HG02973 (cell line): ENCODE results near the gene SNX25.
A peak's percentile ranks its signal among the peaks of the same experiment; 100 is the strongest.
"Not testable (repeated sequence)": the region's sequence is repeated elsewhere in the genome, so short reads cannot be mapped to it uniquely, and the experiment has no call there.

Experiments used
- ATAC-seq: cut with Tn5 transposase; IDR thresholded peaks from one replicate; pipeline ENCODE4 v1.9.1; 2021; ENCODE audit warnings: moderate library complexity; ENCODE audit not compliant: unreplicated experiment

The SNX25 gene

DNA sequence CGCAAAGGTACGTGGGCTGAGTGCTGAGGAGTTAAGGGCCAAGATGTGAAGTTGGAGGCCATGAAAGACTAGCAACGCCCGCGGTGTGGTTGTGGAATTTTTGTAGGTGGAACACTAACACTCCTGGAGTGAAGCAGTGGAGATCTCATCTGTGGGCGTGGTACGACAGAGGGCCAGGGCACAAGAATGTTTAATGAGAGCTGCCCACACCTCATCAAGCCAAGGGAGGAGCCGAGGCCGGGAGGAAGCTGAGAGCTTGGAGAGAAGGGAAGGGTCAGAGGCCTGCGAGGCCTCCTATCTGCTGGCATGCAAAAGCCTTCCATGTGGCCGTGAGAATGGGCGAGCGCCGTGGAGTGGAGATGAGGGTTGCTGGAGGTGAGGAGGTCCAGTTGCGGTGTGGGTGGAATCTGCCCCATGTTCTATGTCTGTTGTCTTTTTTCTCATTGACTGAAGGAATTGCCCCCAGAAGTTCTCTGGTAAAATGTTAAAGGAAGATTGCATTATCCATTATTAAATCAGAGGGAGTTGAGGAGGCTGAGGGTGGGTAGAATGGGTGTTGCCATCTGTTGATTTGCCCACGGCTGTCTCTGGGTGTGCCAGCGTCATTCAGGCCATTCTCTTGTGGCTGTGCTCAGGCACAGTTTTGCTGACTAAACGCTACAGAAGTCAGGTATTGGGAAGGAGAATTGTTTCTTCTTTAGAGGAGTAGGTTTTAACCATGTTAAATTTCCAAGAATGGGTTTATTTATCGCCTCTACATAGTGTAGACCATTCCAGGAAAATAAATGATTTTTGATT, 19.8 kb downstream of the SNX25 start:
- no peak for ATAC-seq

DNA sequence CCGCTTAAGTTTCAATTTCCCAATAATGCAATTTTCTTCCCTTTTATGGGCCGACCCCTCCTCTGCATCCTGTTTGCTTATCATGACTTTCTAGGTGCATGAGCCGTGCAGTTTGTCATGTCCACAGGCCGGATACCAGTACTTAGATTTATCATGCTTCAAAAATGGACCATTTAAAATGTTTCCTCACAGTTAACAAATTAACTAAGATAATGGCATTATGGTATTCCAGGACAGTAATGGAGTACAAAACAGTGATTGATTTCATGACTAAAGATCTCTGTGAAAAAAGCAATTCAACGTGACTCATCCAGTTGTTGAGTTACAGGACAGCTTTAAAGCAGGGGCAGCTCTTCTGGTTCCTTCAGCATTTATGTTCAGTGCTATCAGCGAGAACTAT, 23.0 kb downstream of the SNX25 start:
- ATAC-seq, result no peak

DNA sequence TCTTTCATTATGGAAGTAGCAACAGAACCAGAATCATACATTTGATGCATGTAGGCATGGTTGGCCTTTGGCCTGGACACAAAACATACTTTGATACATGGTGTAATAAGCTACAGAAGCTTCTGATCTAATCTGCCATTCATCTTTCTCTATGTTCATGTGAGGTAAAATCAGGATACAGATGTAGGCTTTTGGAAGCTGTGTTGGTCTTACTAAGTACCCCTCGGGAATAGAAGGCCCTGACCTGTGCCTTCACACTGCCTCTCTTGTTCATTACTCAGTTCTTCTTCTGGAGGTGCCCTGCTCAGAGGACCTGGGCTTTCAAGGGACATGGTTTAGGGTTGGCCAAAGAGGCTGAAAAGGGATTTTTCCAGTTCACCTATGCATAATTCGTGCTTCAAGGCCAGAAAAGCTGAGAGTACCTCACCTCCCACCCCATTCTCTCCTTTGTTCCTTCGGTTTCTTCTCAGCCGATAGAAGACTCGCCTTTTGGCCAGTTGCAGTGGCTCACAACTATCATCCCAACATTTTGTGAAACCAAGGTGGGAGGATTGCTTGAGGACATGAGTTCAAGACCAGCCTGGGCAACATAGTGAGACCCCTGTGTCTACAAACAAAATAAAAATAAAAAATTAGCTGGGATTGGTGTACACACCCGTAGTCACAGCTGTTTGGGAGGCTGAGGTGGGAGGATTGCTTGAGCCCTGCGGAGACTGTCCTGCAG, 25.9 kb downstream of the SNX25 start:
- ATAC-seq, result no peak

DNA sequence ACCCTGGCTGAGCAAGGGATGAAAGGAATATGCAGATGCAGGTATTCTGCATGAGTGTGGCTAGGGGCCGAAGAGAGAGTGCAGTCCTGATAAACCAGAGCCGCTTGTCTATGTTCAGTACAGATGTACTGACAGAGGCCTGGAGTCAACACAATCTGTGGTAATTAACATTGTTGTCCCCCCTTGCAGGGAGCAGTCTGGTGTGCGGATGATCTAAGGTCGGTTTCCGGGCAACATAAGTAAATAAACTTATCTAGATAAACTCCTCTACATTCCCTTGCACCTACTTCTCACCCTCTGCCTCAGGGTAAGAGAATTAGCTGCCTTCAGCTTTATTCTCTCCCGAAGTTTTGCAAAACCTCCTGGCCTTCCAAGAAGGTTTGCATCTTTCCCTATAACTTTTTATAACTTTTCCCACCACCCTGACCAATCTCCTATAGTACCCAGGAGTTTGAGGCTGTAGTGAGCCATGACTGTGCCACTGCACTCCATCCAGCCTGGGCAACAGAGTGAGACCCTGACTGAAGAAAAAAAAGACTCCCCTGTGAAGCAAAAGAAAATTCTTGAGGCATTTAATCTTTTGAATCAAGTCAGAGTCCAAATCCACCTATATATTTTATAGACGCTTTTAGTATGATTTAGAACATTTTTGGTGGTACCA, 26.6 kb downstream of the SNX25 start:
- ATAC-seq, result no peak

DNA sequence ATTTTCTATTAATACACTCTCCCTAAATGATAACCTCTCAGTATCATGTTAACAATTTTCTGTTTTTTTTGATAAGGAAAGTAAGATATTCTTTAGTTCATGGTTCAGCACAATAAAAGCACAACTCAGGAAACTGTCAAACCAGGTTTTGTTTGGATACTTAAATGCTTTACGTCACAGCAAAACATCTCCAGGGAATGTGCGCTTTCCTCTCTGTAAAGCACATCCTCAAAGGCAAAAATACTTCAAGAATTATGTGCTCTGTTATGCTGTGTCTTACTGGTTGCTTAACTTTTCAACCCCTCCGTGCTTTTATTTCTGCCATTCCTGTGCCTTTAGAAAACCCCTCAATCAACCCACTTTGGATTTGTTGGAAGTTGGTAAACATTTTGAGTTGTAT, 27.8 kb downstream of the SNX25 start:
- ATAC-seq, result no peak

DNA sequence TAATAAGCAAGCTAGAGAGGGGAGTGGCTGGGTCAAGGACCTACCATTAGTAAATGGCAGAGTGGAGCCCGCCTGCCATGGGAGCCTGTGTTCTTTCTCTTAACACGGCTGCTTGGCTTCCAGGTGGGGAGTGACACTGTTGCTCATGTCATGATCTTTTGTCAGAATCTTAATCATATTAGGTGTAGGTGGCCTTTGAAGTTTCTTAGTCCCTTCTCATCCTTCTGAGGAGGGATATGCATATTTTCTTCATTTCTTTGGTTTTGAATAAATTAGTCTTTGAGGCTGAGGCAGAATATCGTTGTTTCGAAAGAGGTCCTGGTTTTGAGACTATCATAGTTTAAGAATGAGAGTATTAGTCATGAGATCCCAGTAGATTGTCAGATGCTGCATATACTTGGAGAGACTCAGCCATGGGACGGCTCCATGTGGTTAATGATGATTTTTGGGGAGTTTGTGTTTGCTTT, 28.9 kb downstream of the SNX25 start:
- no peak for ATAC-seq

DNA sequence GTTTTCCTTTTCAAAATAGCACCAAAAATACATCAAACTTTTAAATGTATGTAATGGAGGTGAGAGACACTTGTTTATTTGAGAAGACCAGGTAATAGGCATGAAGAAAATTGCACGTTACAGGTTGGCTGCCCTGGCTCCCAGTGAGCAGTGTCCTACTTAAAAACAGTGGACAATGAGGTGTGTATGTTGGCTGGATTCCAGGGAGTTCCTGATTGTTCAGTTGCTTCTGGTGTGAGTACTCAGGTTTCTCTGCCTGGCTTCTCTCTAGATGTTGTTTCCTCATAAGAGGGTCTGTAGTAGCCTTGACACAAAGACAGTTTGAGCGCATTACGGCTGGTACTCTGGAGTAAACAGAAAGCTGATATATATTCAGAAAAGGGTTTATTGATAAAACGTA, 29.4 kb downstream of the SNX25 start:
- no peak for ATAC-seq

DNA sequence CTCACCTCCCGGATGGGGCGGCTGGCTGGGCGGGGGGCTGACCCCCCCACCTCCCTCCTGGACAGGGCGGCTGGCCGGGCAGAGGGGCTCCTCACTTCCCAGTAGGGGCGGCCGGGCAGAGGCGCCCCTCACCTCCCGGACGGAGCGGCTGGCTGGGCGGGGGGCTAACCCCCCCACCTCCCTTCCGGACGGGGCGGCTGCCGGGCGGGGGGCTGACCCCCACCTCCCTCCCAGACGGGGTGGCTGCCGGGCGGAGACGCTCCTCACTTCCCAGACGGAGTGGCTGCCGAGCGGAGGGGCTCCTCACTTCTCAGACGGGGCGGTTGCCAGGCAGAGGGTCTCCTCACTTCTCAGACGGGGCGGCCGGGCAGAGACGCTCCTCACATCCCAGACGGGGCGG, 31.1 kb downstream of the SNX25 start:
- not testable (repeated sequence) for ATAC-seq

DNA sequence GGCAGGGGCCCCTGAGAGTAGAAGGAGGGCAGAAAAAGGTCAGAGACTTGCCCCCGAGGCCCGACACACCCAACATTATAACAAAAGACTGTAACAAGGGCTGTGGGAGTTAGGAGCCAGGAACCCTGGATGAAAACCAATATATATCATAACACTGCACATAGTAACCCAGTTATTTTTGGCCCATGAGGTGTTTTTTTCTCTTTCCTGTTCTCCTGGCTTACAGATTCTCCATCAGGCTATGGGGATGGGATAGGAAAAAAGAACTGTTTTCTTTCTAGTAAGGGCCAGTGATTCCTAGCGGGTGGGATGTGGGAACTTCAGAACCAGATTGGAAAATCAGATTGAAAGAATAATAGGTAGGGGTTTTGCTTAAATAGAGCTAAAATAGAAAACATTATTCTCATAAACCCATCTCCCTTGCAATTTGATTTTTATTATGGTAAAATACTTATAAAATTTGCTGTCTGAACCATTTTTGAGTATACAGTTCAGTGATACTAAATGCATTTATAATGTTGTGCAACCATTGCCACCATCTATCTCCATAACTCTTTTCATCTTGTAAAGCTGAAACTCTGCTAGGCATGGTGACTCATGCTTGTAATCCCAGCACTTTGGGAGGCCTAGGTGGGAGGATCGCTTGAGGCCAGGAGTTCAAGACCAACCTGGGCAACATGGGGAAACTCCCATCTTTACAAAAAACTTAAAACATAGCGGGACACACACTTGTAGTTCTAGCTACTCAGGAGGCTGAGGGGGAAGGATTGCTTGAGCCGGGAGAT, 33.5 kb downstream of the SNX25 start:
- ATAC-seq, result no peak

DNA sequence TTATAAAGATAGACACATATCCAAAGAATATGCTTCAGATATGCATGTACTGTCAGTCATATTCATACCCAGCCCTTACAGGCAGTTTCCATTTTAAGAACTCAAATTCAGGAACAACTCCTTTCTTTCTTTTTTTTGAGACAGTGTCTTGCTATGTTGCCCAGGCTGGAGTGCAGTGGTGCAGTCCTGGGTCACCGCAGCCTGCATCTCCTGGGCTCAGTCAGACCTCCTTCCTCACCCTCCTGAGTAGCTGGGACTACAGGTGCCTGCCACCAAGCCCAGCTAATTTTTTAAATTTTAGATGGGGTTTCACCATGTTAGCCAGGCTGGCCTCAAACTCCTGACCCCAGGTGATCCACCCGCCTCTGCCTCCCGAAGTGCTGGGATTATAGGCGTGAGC, 34.5 kb downstream of the SNX25 start:
- ATAC-seq, result no peak

DNA sequence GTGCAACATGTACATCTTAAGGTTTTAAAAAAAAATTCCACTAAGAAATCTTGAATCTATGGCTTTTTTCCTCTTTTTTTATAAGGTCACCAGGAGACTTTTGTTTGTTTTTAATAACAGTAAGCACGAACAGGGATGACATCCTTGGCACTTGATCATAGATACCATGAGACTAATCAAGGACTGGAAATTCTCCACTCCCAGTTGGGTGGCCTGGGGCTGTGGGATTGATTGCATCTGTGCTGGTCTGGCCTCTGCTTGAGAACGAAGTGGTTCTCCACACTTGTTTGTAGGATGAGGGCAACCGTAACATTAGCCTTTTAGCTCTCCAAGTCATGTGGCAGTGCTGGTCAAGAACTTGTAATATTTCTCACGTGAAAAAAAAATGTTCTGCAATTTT, 35.4 kb downstream of the SNX25 start:
- no peak for ATAC-seq

DNA sequence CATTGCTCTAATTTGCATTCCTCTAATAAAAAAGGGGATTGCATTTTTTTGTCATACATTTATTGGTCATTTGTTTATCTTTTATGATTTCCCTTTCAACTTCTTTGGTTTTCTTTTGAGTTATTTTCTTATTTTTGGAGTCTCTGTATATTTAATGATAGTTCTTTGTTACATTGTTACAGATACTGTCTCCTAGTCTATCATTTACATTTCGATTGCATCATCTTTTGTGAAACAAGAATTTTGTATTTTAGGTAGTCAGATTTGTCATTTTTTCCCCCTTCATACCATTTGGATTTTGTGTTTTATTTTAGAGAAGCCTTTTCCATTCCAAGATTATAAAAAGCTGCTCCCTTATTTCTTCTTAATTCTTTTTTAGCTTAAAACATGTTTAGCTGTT, 37.1 kb downstream of the SNX25 start:
- ATAC-seq, result no peak

DNA sequence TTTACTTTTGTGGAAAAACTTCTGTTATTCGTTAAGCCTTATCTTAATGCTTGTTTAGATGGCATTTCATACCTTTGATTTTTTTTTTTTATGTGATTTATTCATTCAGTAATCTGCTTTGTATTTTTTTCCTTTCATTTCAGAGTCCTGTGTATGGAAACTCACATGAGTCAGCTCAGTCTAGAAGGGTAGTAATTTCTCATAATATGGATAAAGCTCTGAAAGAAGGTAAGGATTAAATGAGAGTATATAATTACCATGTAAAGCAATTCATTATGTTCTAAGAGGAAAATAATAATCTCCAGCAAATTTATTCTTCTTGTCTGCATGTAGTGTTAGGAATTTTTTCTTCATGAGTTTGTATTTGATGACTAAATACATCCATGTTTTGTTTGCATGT, 37.8 kb downstream of the SNX25 start:
- no peak for ATAC-seq

DNA sequence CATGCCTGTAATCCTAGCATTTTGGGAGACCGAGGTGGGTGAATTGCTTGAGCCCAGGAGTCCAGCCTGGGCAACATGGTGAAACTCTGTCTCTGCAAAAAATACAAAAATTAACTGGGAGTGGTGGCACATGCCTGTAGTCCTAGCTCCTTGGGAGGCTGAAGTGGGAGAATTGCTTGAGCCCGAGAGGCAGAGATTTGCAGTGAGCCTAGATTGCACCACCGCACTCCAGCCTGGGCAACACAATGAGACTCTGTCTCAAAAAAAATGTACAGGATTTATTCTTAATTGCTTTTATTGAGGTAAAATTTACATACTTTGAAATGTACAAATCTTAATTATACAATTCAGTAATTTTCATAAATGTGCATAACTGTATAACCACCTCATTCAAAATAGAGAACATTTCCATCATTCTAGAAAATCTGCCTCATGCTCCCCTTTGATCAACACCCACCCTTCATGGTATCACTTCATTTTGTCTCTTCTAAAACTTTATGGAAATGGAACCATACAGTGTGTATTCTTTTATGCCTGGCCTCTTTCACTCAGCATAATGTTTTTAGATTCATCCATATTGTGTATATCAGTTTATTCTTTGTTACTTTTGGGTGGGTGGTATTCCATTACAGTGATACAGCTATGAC, 39.1 kb downstream of the SNX25 start:
- ATAC-seq, result no peak

DNA sequence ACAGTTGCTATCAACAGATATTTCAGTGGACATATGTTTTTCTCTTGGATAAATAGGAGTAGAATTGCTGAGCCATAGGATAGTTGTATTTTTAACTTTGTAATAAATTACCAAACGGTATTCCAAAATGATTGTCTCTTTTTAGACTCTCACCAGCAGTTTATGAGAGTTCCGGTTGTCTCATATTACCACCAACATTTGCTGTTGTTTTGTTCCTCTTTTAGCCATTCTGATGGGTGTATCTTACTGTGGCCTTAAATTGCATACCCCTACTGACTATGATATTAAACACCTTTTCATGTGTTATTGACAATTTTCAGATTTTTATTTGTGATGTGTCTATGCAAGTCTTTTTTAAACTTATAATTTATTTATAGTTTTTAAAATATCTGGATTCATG, 39.7 kb downstream of the SNX25 start:
- ATAC-seq, result no peak

DNA sequence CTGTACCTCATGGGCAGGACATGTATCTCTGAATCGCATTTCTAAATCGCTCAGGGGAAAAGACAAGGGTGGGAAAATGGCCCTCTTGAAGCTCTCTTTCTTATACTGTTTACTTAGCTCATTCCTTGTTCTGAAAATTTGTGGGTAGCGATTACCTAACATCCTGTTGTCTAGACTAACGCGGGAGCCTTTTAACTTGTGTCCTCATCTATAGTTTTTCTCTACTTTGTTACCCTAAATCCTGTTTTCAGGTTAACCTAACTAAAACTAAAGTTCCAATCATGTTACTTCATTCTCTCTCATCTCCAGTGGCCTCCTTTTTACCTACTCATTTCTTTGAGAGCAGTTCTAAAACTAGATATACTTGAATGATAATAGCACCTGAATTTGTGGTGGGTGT, 45.0 kb downstream of the SNX25 start:
- no peak for ATAC-seq

DNA sequence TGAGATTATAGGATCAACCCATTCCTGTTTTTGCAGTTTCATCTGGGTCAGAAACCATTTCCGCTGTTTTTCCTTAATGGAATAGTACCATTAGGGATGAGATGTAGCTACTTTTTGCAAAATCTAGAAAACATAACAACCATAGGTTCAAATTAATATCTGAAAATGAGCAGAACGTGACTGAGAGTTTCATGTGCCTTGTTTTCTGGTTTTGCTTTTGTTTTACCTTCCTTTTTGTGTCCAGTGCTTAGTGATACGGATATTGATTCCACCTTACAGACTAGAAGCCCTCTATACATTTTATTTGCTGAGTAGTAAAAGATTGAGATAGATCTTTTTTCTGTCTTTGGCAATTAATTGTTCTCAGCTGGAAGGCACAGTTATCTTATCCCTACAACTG, 46.5 kb downstream of the SNX25 start:
- peak; percentile 54 for ATAC-seq

DNA sequence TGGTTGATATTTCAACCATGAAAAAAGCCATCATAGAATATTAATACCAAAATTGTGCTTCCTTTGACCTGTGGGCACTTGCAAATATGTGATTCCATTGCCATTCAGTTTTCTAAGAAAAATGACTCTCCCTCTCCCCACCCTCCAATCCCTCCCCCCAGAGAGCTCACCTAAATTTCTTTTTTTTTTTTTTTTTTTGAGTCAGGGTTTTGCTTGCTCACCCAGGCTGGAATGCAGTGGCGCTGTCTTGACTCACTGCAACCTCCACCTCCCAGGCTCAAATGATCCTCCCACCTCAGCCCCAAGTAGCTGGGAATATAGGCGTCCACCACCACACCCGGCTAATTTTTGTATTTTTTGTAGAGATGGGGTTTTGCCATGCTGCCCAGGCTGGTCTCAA, 47.0 kb downstream of the SNX25 start:
- no peak for ATAC-seq

DNA sequence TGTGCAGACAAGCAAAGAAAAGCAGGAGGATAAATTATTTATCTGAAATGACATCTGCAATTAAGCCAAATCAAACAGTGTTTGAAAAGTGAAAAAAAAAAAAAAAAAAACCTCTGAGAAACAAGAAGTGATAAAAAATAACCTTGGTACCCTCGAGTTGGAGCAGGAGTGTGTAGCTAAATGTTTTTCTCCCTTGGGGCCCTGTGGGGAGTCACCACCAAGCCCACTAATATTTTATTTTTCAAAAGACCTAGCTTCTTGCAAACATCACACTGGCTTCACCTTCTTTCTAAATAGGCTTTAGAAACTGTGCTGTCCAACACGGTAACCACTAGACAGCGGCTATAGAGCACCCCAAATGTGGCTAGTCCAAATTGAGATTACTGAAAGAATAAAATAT, 47.7 kb downstream of the SNX25 start:
- ATAC-seq, result no peak

DNA sequence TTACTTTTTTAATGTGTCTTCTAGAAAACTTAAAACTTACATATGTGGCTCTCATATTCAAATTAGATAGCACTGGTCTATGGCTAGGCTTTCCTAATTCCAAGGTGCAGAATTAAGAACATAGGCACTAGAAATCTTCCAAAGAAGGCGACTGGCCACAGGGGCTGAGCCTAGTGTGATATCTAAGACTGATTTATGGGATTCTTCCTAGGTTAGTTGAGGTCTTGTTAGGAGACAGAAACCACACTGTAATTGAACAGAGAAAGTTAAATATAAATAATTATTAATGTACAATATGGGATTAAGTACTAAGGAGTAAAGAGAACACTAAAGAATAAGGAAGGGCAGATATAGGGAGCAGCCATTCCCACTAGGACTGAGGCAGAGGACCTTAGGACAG, 48.3 kb downstream of the SNX25 start:
- no peak for ATAC-seq

DNA sequence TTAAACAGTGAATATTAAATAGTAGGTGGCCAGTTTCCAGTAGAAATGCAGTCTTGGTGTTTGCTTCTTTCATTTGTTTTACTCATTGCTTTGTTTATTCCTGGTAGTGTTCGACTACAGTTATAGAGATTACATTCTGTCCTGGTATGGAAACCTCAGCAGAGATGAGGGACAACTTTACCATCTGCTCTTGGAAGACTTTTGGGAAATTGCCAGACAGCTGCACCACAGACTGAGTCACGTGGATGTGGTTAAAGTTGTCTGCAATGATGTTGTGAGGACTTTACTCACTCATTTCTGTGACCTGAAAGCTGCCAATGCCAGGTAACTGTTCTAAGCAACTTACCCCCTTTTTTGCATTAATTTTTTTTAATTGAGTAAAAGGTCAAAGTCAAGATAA, 49.3 kb downstream of the SNX25 start:
- not testable (repeated sequence) for ATAC-seq
